HG03159 (cell line): Measurements from ENCODE around the gene DENND4B.
"Not testable (repeated sequence)": the region's sequence is repeated elsewhere in the genome, so short reads cannot be mapped to it uniquely, and the experiment has no call there.

ENCODE experiments used
- ATAC-seq: cut with Tn5 transposase; IDR thresholded peaks from one replicate; pipeline ENCODE4 v1.9.1; 2021; ENCODE audit warnings: mild to moderate bottlenecking, moderate library complexity; ENCODE audit not compliant: unreplicated experiment

Gene DENND4B

DNA sequence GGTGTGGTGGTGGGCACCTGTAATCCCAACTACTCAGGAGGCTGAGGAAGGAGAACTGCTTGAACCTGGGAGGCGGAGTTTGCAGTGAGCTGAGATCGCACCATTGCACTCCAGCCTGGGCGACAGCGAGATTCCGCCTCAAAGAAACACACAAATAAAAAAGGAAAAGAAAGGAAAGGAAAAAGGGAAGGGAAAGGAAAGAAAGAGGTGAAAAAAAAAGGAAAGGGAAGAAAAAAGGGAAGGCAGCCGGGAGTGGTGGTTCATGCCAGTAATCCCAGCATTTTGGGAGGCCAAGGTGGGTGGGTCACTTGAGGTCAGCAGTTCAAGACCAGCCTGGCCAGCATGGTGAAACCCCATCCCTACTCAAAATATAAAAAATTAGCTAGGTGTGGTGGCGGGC is 55.5 kb downstream of the DENND4B start:
- not testable (repeated sequence) for ATAC-seq

DNA sequence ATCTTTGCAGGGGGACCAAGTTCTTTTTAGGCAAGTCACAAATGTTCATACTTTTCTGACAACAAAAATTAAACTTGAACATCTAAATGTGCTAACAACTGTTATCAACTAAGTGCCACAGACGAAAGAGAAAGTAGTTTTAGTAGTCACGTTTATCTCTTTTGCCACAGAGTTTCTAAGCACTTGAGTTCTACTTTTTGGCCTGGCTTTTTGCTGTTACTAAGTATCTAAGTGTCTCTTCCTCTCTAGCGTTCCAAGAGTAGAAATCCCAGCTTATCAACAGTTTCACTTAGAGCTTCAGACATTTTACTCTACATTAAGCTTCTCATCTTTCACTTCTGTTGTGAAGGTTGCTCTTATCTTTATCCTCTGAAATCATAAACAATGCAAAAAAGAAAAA is 58.0 kb downstream of the DENND4B start:
- no peak for ATAC-seq

DNA sequence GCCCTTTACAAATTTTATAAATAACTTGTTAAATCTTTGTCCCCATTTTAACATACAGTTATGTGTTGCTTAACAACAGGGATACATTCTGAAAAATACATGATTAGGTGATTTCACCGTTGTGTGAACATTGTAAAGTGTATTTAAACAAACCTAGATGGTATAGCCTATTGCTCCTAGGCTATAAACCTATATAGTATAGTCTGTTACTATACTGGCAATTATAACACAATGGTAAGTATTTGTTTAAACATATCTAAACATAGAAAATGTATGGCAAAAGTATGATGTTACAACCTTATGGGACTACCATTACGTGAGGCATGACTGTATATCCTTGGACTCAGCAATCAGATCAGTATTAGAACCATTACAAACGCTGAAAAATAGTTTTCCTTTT is 60.4 kb downstream of the DENND4B start:
- no peak for ATAC-seq

DNA sequence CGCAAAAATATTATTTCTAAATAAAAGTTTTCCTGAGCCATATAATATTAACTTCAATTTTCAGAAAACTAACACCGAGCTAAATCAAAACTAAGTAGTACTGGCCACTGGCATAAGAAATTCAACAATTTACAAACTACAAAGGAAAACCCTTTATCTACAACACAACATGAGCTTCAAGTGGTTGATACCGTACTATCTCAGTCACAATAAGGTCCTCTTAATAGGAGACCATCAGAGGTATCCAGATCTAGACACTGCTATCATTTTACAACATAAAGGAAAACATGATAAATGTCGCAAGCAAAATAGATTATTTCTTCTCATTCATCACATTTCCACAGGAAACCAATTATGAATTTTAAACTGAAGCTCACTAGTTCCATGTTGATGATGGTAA is 63.3 kb downstream of the DENND4B start:
- no peak for ATAC-seq

DNA sequence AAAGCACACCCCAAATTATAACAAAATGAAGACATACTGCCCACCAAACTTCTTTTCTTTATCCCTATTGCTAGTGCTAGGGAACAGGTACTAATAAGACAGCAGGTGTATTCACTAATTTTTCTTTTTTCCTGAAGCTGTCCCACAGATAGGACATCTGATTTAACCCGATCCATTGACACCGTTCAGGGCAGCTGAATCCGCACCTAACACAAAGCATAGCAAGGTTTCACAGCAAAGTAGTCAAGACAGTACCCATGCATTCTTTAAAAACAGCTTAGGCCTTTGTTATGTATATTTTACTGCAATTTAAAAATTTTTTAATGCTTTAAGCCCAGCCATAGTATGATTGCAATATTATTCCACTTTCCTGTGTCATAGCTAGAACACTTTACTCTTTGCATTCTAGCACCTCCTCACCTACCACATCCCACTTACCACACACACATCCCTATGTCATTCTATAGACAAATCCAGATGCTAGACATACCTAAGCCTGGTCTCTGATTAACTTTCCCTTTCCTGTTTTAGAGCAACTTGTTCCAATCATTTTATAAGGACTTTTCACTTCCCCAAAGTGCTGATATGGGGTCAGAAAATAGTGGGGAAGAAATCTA is 64.1 kb downstream of the DENND4B start:
- ATAC-seq: no peak

DNA sequence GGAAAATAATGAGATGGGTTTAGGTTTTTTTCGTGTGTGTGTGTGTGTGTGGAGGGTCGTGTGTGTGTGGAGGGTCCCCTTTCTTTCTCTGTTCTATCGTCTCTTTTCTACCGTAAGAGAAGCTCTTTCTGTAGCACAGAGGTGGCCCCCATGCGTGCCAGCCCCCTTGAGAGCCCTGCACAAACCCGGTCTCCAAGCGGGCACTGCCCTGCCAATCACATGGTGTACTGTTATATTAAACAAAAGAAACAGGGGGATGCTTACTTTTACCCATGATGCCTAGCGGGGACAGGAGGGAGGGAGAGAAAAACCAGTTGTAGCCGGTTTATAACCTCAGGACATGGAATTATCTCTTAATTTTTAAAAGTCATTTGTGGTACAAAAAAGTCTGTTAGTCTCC is 64.8 kb downstream of the DENND4B start:
- no peak for ATAC-seq

DNA sequence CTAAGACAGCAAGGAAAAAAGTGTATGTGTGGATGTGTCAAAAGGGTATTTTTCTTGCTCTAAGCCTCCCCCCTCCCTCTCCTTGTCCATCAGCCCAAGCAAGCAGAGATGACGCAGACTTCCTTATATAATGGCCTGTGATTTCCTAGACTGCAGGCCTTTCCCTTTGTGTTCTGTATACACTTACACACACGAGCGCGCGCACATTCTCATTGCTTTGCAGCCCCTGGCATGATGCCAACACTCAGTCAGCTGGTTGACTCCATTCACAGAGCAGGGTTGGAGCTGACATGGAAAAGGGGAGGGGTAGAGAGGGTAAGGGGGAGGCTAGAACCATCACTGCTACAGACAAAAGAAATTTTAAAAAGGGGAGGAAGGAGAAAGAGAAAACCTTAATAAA is 65.6 kb downstream of the DENND4B start:
- no peak for ATAC-seq

DNA sequence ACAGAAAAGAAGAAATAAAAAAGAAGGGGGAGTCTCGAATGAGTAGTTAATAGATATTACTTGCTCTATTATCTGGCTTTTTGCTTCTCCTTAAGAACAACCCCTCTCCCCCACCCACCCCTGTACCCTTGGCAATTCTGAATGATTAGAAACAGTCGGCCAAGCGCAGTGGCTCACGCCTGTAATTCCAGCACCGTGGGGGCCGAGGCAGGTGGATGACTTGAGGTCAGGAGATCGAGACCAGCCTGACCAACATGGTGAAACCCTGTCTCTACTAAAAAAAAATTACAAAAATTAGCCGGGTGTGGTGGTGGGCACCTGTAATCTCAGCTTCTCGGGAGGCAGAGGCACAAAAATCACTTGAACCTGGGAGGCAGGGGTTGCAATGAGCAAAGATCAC is 66.5 kb downstream of the DENND4B start:
- no peak for ATAC-seq
